ENCODE data around the gene RBMS3.
"Not testable (repeated sequence)": the region's sequence is repeated elsewhere in the genome, so short reads cannot be mapped to it uniquely, and the experiment has no call there.

Gene RBMS3

GRCh38 chr3:29789686-29790085, 508.8 kb downstream of the RBMS3 start:
- no peak for TF ChIP-seq CTCF (IDR thresholded peaks at IDR 0.05; ENCODE audit: low read depth, low read length, missing control alignments)
- H3K4me3 ChIP-seq (replicated peaks; ENCODE audit: low read depth, low read length): no peak overlapping the region
- DNase-seq (ENCODE audit: extremely low read depth, low read depth): peak; percentile 22

GRCh38 chr3:29796808-29797207, 515.9 kb downstream of the RBMS3 start:
- H3K4me3 ChIP-seq (replicated peaks; ENCODE audit: low read depth, low read length): no peak overlapping the region
- no peak for TF ChIP-seq CTCF (IDR thresholded peaks at IDR 0.05; ENCODE audit: low read depth, low read length, missing control alignments)
- DNase-seq (ENCODE audit: extremely low read depth, low read depth): no peak

- no peak for TF ChIP-seq CTCF (IDR thresholded peaks at IDR 0.05; ENCODE audit: low read depth, low read length, missing control alignments)
- DNase-seq (ENCODE audit: extremely low read depth, low read depth): no peak
Measured at GRCh38 chr3:29802057-29802456, 521.2 kb downstream of the RBMS3 start.

GRCh38 chr3:29804044-29804443, 523.2 kb downstream of the RBMS3 start:
- TF ChIP-seq CTCF (IDR thresholded peaks at IDR 0.05; ENCODE audit: low read depth, low read length, missing control alignments): no peak
- no peak for DNase-seq (ENCODE audit: extremely low read depth, low read depth)

More at GRCh38 chr3:29802057-29802456, 521.2 kb downstream of the RBMS3 start:
- H3K4me3 ChIP-seq (replicated peaks; ENCODE audit: low read depth, low read length): no peak overlapping the region

GRCh38 chr3:29805757-29806156, 524.9 kb downstream of the RBMS3 start:
- TF ChIP-seq CTCF (IDR thresholded peaks at IDR 0.05; ENCODE audit: low read depth, low read length, missing control alignments): no peak
- no peak for DNase-seq (ENCODE audit: extremely low read depth, low read depth)
- H3K4me3 ChIP-seq (replicated peaks; ENCODE audit: low read depth, low read length): no peak overlapping the region

More at GRCh38 chr3:29804044-29804443, 523.2 kb downstream of the RBMS3 start:
- H3K4me3 ChIP-seq (replicated peaks; ENCODE audit: low read depth, low read length): no peak overlapping the region

GRCh38 chr3:29808324-29808723, 527.5 kb downstream of the RBMS3 start:
- not testable (repeated sequence) for H3K4me3 ChIP-seq (replicated peaks; ENCODE audit: low read depth, low read length); DNase-seq (ENCODE audit: extremely low read depth, low read depth)

GRCh38 chr3:29822071-29822470, 541.2 kb downstream of the RBMS3 start:
- no peak overlapping the region for H3K4me3 ChIP-seq (replicated peaks; ENCODE audit: low read depth, low read length)
- no peak for TF ChIP-seq CTCF (IDR thresholded peaks at IDR 0.05; ENCODE audit: low read depth, low read length, missing control alignments)
- peak; percentile 15 for DNase-seq (ENCODE audit: extremely low read depth, low read depth)

Measured in HFF-Myc (cell line).